GM12875 (cell line): ENCODE results near the gene SLC9A9.

ENCODE experiments used
- H3K4me3 ChIP-seq: one replicate; pipeline ENCODE4 v1.5.1; 2011; ENCODE audit warnings: low read depth, low read length, control low read depth
- TF ChIP-seq, protein P1 (sequence below): IDR thresholded peaks from 2 replicates; pipeline ENCODE4 v1.5.1; 2011; ENCODE audit warnings: low read depth, mild to moderate bottlenecking, control low read depth, inconsistent platforms, low read length, moderate library complexity, borderline replicate concordance; ENCODE audit not compliant: insufficient read depth

The SLC9A9 gene

DNA sequence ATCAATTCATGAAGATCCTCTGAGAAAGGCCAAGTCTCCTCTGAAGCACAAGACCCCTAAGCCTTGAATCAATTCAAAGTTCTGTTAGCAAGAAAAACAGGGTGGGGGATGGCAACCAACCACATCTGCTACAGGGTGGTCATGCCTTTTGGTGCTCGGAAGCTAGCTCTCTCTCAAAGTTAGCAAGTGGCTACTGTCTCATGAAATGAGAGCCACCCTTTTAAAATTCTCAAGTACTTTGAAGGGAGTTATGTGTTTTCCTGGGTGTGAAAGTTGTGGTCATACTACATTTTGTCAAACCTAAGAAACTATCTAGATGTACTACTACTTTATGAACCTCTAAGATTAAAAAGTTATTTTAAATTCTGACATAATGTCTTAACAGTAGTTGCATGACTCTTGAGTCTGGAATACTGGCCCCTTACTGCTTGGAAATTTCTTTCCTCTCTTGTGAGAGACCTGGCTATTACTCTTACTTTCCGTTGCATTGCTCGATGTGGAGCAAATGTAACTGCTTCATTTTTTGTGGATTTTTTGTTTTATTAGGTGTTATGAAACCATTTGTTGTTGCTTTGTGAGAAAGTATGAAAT, 612.6 kb downstream of the SLC9A9 start:
- TF ChIP-seq, protein P1, sequence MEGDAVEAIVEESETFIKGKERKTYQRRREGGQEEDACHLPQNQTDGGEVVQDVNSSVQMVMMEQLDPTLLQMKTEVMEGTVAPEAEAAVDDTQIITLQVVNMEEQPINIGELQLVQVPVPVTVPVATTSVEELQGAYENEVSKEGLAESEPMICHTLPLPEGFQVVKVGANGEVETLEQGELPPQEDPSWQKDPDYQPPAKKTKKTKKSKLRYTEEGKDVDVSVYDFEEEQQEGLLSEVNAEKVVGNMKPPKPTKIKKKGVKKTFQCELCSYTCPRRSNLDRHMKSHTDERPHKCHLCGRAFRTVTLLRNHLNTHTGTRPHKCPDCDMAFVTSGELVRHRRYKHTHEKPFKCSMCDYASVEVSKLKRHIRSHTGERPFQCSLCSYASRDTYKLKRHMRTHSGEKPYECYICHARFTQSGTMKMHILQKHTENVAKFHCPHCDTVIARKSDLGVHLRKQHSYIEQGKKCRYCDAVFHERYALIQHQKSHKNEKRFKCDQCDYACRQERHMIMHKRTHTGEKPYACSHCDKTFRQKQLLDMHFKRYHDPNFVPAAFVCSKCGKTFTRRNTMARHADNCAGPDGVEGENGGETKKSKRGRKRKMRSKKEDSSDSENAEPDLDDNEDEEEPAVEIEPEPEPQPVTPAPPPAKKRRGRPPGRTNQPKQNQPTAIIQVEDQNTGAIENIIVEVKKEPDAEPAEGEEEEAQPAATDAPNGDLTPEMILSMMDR: no peak
- H3K4me3 ChIP-seq: no peak overlapping the region

DNA sequence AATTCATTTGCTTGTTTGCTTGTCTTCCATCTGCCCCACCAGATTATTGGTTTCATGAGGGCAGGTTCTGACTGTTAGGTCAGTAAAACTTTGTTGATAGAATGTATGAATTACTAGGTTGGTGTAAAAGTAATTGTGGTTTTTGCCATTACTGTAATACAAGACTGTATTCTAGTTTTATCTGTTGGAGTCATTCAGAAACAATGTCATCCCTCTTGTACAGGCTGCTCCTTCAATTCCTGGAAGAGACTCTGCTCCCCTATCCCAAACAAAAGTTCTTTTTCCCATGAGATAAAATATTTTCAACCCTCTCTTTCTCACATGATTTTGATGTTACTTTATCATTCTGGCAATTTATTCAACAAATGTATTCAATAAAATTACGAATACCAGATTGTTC, 613.7 kb downstream of the SLC9A9 start:
- TF ChIP-seq, protein P1: no peak

DNA sequence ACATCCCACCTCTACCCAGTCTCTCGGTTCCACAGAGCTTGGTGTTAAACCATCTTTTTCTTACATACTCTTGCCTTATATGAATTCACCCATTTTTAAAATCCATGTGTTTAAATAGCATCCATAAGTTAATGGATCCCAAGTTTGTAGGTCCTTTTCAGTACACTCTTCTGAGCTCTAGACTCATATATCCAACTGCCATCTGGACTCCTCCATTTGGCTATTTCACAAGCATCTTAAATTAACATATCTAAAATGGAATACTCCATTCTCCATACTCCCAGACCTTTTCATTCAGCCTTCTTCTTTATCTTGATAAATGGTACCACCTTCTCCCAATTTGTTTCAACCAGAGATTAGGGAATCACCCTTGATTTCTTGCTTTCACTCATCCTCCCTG, 615.3 kb downstream of the SLC9A9 start:
- H3K4me3 ChIP-seq: no peak overlapping the region
- TF ChIP-seq, protein P1: no peak

More for the DNA sequence above, 613.7 kb downstream of the SLC9A9 start:
- H3K4me3 ChIP-seq: no peak overlapping the region

DNA sequence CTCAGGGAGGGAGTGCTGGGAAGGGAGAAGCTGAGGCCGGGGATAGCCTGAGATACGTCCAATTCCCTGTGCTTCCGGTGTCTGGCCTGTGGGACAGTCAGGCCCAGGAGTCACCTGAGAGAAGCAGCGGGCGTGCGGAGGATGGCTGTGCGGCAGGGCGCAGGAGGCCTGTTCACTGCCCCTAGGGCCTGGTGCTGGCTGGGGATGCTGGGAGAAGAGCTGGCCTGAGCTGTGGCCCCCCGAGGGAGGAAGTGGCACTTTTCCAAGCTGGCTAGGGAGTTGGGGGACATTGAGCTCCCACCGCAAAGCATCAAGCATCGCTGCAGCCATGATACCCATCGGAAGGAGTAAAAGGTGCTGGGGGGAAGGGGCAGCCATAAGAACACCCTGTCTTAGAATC, 619.9 kb downstream of the SLC9A9 start:
- no peak overlapping the region for H3K4me3 ChIP-seq
- TF ChIP-seq, protein P1: no peak

DNA sequence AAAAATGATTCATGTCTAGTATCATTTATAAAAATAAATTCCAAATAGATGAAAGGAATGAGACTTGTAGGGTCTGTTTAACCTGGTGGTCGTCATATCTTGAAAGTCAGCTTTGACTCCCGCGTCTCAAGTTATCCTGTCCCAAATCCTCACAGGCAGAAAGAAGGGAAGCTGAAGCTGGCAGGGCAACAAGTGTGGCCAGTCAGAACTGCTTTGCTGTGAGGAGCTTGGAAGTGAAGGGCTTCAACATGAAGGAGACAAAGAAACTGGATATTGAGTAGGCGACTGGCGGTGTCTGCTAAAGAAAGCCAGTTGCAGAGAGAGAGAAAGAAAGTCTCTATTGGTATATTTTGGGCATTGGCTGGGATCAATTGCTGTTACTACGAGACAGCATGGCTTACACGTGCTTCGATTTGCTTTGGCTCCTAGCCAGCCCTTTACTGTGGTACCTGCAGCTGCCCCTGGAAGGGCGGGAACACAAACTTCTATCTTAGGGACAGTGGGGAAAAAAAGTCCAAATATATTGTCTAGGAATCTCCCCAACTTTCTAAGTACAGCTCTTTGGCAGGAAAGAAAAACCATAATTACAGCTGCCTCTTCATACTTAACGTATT, 621.5 kb downstream of the SLC9A9 start:
- TF ChIP-seq, protein P1: no peak

DNA sequence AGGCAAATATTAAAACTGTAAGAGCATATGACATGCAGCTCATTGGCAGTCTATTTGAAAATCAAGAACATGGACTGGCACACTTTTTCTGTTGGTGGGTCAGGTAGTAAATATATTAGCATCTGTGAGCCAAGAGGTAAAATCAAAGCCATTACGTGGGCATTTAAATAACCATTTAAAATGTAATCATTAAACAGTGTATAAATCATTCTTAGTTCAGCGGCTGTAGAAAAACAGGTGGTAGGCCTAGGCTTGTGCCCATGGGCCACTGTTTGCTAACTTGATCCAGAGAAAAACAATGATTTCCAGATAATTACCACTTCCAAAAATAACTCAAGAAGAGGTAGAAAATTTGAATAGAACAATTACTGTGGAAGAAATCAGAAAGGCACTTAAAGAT, 623.6 kb downstream of the SLC9A9 start:
- TF ChIP-seq, protein P1: no peak
- no peak overlapping the region for H3K4me3 ChIP-seq

More for the DNA sequence above, 621.5 kb downstream of the SLC9A9 start:
- H3K4me3 ChIP-seq: no peak overlapping the region

DNA sequence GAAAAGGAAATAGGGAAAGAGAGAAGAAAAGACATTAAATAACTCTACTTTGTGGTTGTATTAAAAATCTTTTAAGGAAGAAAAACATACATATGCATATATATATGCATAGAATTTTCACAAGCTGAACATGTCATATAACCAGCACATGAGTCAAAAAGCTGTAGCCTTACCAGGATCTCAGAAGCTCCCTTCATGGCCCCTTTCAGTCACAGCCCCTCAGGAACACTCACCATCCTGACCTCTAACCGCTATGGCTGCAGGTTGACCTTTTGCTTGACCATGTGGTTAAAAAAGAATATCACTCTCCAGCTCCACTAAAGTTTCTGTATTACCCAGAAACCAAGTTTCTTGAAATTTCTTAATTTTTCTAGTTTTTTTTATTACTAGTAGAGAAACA, 625.3 kb downstream of the SLC9A9 start:
- no peak overlapping the region for H3K4me3 ChIP-seq
- TF ChIP-seq, protein P1: no peak
